VCaP (cell line): Measurements from ENCODE around the gene PSMD4.

Experiments
- H3K27ac ChIP-seq: fragments of 450-650 bp; 2 replicates; pipeline ENCODE4 v1.5.1; 2017
- TF ChIP-seq, protein P1 (sequence below): fragments of 450-650 bp; conservative IDR thresholded peaks from 2 replicates; pipeline ENCODE4 v1.5.1; 2017; ENCODE audit warnings: mild to moderate bottlenecking, moderate library complexity

The PSMD4 gene

GRCh38 chr1:151254217-151255213 is at the start of gene PSMD4:
TSS of gene PSMD4 (plus strand) at chr1:151254734. CDS start at chr1:151254783, 49 bp downstream.
- peak within 1 kb of the TSS; percentile 93 for H3K27ac ChIP-seq
- TF ChIP-seq, protein P1, sequence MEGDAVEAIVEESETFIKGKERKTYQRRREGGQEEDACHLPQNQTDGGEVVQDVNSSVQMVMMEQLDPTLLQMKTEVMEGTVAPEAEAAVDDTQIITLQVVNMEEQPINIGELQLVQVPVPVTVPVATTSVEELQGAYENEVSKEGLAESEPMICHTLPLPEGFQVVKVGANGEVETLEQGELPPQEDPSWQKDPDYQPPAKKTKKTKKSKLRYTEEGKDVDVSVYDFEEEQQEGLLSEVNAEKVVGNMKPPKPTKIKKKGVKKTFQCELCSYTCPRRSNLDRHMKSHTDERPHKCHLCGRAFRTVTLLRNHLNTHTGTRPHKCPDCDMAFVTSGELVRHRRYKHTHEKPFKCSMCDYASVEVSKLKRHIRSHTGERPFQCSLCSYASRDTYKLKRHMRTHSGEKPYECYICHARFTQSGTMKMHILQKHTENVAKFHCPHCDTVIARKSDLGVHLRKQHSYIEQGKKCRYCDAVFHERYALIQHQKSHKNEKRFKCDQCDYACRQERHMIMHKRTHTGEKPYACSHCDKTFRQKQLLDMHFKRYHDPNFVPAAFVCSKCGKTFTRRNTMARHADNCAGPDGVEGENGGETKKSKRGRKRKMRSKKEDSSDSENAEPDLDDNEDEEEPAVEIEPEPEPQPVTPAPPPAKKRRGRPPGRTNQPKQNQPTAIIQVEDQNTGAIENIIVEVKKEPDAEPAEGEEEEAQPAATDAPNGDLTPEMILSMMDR, result no peak

DNA sequence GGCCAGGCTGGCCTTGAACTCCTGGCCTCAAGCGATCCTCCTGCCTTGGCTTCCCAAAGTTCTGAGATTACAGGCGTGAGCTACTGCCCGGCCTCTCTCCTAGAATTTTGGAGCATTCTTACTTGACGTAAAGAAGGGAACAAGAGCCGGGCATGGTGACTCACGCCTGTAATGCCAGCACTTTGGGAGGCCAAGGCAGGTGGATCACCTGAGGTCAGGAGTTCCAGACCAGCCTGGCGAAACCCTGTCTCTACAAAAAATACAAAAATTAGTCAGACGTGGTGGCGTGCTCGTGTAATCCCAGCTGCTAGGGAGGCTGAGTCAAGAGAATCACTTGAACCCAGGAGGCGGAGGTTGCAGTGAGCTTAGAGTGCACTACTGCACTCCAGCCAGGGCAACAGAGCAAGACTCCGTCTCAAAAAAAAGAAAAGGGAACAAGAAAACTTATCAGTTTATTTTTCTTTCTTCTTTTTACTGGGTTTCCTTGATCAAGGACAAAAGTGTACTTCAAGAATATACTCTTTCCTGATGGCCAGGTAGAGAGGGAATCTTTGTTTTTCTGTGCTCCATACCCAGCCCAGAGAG is 49.1 kb upstream of the PSMD4 start:
- peak overlapping the region; percentile 93 for H3K27ac ChIP-seq

DNA sequence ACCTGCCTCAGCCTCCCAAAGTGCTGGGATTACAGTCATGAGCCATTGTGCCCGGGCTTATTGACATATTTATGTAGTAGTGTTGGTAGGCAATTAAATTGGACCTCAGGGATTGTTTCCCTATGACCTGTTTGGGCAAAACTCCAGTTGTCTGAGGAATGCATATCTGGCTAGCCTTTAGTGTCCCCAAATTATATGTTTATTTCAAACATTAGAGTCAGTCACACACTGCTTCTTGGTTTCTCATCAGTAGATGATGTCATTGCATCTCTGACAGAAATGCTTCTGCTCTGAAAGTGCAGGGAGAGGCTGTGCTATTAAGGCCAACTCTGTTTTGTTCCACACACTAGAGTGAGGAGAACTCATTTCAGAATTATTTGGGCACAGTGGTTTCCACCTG is 43.7 kb upstream of the PSMD4 start:
- TF ChIP-seq, protein P1, result no peak
- H3K27ac ChIP-seq, result peak overlapping the region; percentile 7; the same call in 1 of the 2 replicates

- peak overlapping the region; percentile 7 for H3K27ac ChIP-seq
- TF ChIP-seq, protein P1, result no peak
Observed at GRCh38 chr1:151211972-151212705, 42.4 kb upstream of the PSMD4 start.

- TF ChIP-seq, protein P1, result no peak
- no peak overlapping the region for H3K27ac ChIP-seq
Observed at GRCh38 chr1:151213560-151213959, 41.0 kb upstream of the PSMD4 start.

GRCh38 chr1:151221616-151222015 is 32.9 kb upstream of the PSMD4 start:
- no peak overlapping the region for H3K27ac ChIP-seq
- TF ChIP-seq, protein P1, result no peak

- no peak overlapping the region for H3K27ac ChIP-seq
- TF ChIP-seq, protein P1, result no peak
Observed at GRCh38 chr1:151222130-151222529, 32.4 kb upstream of the PSMD4 start.
